Karpas-422 (cell line): ENCODE results near the gene NPPC. TPM values are rescaled to one million over a fixed set of nuclear protein-coding genes. Genes with fewer than 3 reads are reported as not detected.
A peak's percentile ranks its signal among the peaks of the same experiment; 100 is the strongest.

ENCODE experiments used
- DNase-seq: peaks from one replicate; pipeline ENCODE4 v3.0.0-alpha.2; 2015
- H2AFZ ChIP-seq: fragments of 200-600 bp; sonication (generic); 2 replicates; pipeline ENCODE4 v1.6.1; 2014; ENCODE audit warnings: antibody characterized with exemption, low read length, mixed read lengths
- H3K27ac ChIP-seq: fragments of 200-600 bp; sonication (generic); 2 replicates; pipeline ENCODE4 v1.5.1; 2014; ENCODE audit warnings: mild to moderate bottlenecking, low read length, moderate library complexity
- H3K27me3 ChIP-seq: fragments of 200-600 bp; sonication (generic); 2 replicates; pipeline ENCODE4 v1.6.1; 2014; ENCODE audit warnings: low read length, mixed read lengths
- H3K36me3 ChIP-seq: fragments of 200-600 bp; sonication (generic); 2 replicates; pipeline ENCODE4 v1.6.1; 2014; ENCODE audit warnings: low read length, mixed read lengths; ENCODE audit not compliant: insufficient read depth
- H3K4me1 ChIP-seq: fragments of 200-600 bp; sonication (generic); 2 replicates; pipeline ENCODE4 v1.6.1; 2014; ENCODE audit warnings: mild to moderate bottlenecking, low read length, mixed read lengths
- H3K4me2 ChIP-seq: fragments of 200-600 bp; sonication (generic); 2 replicates; pipeline ENCODE4 v1.6.1; 2014; ENCODE audit warnings: low read length, low read depth, mild to moderate bottlenecking; ENCODE audit not compliant: poor library complexity, severe bottlenecking
- H3K4me3 ChIP-seq: fragments of 200-600 bp; sonication (generic); 2 replicates; pipeline ENCODE4 v1.5.1; 2014; ENCODE audit warnings: mild to moderate bottlenecking, antibody characterized with exemption, low read length, mixed read lengths
- H3K79me2 ChIP-seq: fragments of 200-600 bp; sonication (generic); 2 replicates; pipeline ENCODE4 v1.6.1; 2014; ENCODE audit warnings: mild to moderate bottlenecking, low read length, mixed read lengths
- H3K9ac ChIP-seq: fragments of 200-600 bp; sonication (generic); 2 replicates; pipeline ENCODE4 v1.6.0; 2014; ENCODE audit warnings: low read length
- H3K9me2 ChIP-seq: fragments of 200-600 bp; sonication (generic), shearing (Covaris generic); replicated peaks from 2 replicates; pipeline ENCODE4 v1.6.0; 2014; ENCODE audit warnings: mild to moderate bottlenecking, low read length, moderate library complexity; ENCODE audit not compliant: insufficient read depth
- H3K9me3 ChIP-seq: fragments of 300-700, 200-600 bp; sonication (generic); 2 replicates; pipeline ENCODE4 v1.6.1; 2014; ENCODE audit warnings: low read length, mixed read lengths
- H4K20me1 ChIP-seq: fragments of 200-600 bp; sonication (generic); 2 replicates; pipeline ENCODE4 v1.6.1; 2014; ENCODE audit warnings: mild to moderate bottlenecking, antibody characterized with exemption, low read length, low read depth; ENCODE audit not compliant: insufficient read depth
- total RNA-seq: library from RNA; depleted of rRNA; stranded (reverse); fragments of >200 nt; shearing (Covaris generic); gene quantifications from 2 replicates; pipeline ENCODE4 v1.2.3, GENCODE V29; 2014; ENCODE audit warnings: low replicate concordance; rRNA removed

The NPPC gene
- not detected in 2 replicates for total RNA-seq

GRCh38 chr2:231926180-231926741 is at the start of gene NPPC:
NPPC (minus strand) TSS chr2:231926396; CDS start chr2:231926249, 147 bp downstream.
- Histone ChIP-seq H3K79me2 (no peaks in the 10 kb centered on the region), H3K27me3 (no peaks in the 10 kb centered on the region), H3K9ac (peak within 1 kb of the TSS; percentile 35; the same call in 1 of the 2 replicates), H3K4me3 (peak within 1 kb of the TSS; percentile 60), H3K4me1 (peaks cover 38% of the 10 kb centered on the region), H3K4me2 (peak within 1 kb of the TSS; percentile 75), H3K9me3 (no peaks in the 10 kb centered on the region), H3K9me2 (no peaks in the 10 kb centered on the region), H3K36me3 (no peaks in the 10 kb centered on the region), H2AFZ (0 out of 2 replicates have a peak within 1 kb of the TSS, but pooled peaks have one; percentile 52), H3K27ac (no peak within 1 kb of the TSS), H4K20me1 (no peaks in the 10 kb centered on the region)
- DNase-seq = peak; percentile 93

- Histone ChIP-seq H3K9ac (no peak overlapping the region), H3K27ac (no peak overlapping the region), H3K4me1 (no peaks in the 10 kb centered on the region), H3K36me3 (no peaks in the 10 kb centered on the region), H2AFZ (no peak overlapping the region), H3K9me2 (no peaks in the 10 kb centered on the region), H4K20me1 (no peaks in the 10 kb centered on the region), H3K79me2 (peaks cover 12% of the 10 kb centered on the region), H3K4me2 (no peak overlapping the region), H3K4me3 (no peak overlapping the region), H3K27me3 (no peaks in the 10 kb centered on the region), H3K9me3 (no peaks in the 10 kb centered on the region)
- no peak for DNase-seq
Observed at GRCh38 chr2:231975001-231975400, 48.8 kb upstream of the NPPC start.

GRCh38 chr2:231970461-231970860 is 44.3 kb upstream of the NPPC start:
- peaks cover 17% of the 10 kb centered on the region for H3K4me1 ChIP-seq
- no peak overlapping the region for H3K27ac ChIP-seq
- 0 out of 2 replicates have a peak, but pooled peaks cover 3% of the 10 kb centered on the region for H3K36me3 ChIP-seq
- no peak overlapping the region for H3K4me2 ChIP-seq
- DNase-seq = no peak
- H3K4me3 ChIP-seq = no peak overlapping the region
- H3K9me2 ChIP-seq = no peaks in the 10 kb centered on the region
- H2AFZ ChIP-seq = no peak overlapping the region
- H3K79me2 ChIP-seq = peaks cover 50% of the 10 kb centered on the region
- peaks cover 12% of the 10 kb centered on the region; the same call in 1 of the 2 replicates for H3K9me3 ChIP-seq
- no peak overlapping the region for H3K9ac ChIP-seq
- no peaks in the 10 kb centered on the region for H3K27me3 ChIP-seq
- H4K20me1 ChIP-seq = peaks cover 3% of the 10 kb centered on the region; the same call in 1 of the 2 replicates

- Histone ChIP-seq H3K9me3 (peaks cover 12% of the 10 kb centered on the region; the same call in 1 of the 2 replicates), H3K4me2 (no peak overlapping the region), H3K9me2 (no peaks in the 10 kb centered on the region), H3K27ac (no peak overlapping the region), H2AFZ (no peak overlapping the region), H4K20me1 (peaks cover 16% of the 10 kb centered on the region; the same call in 1 of the 2 replicates), H3K4me3 (no peak overlapping the region), H3K36me3 (0 out of 2 replicates have a peak, but pooled peaks cover 3% of the 10 kb centered on the region), H3K27me3 (no peaks in the 10 kb centered on the region), H3K4me1 (peaks cover 33% of the 10 kb centered on the region), H3K9ac (no peak overlapping the region), H3K79me2 (peaks cover 62% of the 10 kb centered on the region)
- DNase-seq = no peak
Observed at GRCh38 chr2:231968820-231969219, 42.6 kb upstream of the NPPC start.

GRCh38 chr2:231966886-231967285 is 40.7 kb upstream of the NPPC start:
- Histone ChIP-seq H3K9me3 (peaks cover 12% of the 10 kb centered on the region; the same call in 1 of the 2 replicates), H3K9ac (no peak overlapping the region), H3K27ac (0 out of 2 replicates have a peak overlapping the region, but pooled peaks have one; percentile 24), H3K36me3 (peaks cover 3% of the 10 kb centered on the region; the same call in 1 of the 2 replicates), H3K9me2 (no peaks in the 10 kb centered on the region), H3K4me2 (peak overlapping the region; percentile 14), H3K79me2 (peaks cover 73% of the 10 kb centered on the region), H4K20me1 (peaks cover 26% of the 10 kb centered on the region; the same call in 1 of the 2 replicates), H3K4me3 (no peak overlapping the region), H2AFZ (no peak overlapping the region), H3K4me1 (peaks cover 39% of the 10 kb centered on the region), H3K27me3 (no peaks in the 10 kb centered on the region)
- DNase-seq = no peak

GRCh38 chr2:231965102-231965501 is 38.9 kb upstream of the NPPC start:
- Histone ChIP-seq H3K27ac (peak overlapping the region; percentile 12; the same call in 1 of the 2 replicates), H3K4me2 (peak overlapping the region; percentile 66), H3K9me3 (peaks cover 12% of the 10 kb centered on the region; the same call in 1 of the 2 replicates), H3K36me3 (peaks cover 3% of the 10 kb centered on the region; the same call in 1 of the 2 replicates), H3K79me2 (peaks cover 66% of the 10 kb centered on the region), H4K20me1 (peaks cover 26% of the 10 kb centered on the region; the same call in 1 of the 2 replicates), H3K4me1 (peaks cover 47% of the 10 kb centered on the region), H3K4me3 (peak overlapping the region; percentile 32; the same call in 1 of the 2 replicates), H3K27me3 (no peaks in the 10 kb centered on the region), H3K9me2 (no peaks in the 10 kb centered on the region), H3K9ac (no peak overlapping the region), H2AFZ (no peak overlapping the region)
- peak; percentile 62 for DNase-seq

GRCh38 chr2:231961349-231962166 is 35.4 kb upstream of the NPPC start, which contains the start of gene DIS3L2:
DIS3L2 (plus strand) TSS chr2:231961713; CDS start chr2:232014928, 53,215 bp downstream.
- H3K9me2 ChIP-seq = no peaks in the 10 kb centered on the region
- H3K27ac ChIP-seq = peak within 1 kb of the TSS; percentile 36; the same call in 1 of the 2 replicates
- peak within 1 kb of the TSS; percentile 85 for H3K4me2 ChIP-seq
- peak within 1 kb of the TSS; percentile 94 for H2AFZ ChIP-seq
- peak within 1 kb of the TSS; percentile 85 for H3K9ac ChIP-seq
- H3K9me3 ChIP-seq = no peaks in the 10 kb centered on the region
- peak; percentile 94 for DNase-seq
- peaks cover 26% of the 10 kb centered on the region; the same call in 1 of the 2 replicates for H4K20me1 ChIP-seq
- peaks cover 36% of the 10 kb centered on the region for H3K4me1 ChIP-seq
- peak within 1 kb of the TSS; percentile 92 for H3K4me3 ChIP-seq
- H3K36me3 ChIP-seq = no peaks in the 10 kb centered on the region; the same call in 1 of the 2 replicates
- H3K79me2 ChIP-seq = peaks cover 32% of the 10 kb centered on the region
- H3K27me3 ChIP-seq = no peaks in the 10 kb centered on the region
